ENCODE data around the gene PROCR.

The PROCR gene

GRCh38 chr20:35171753-35172433, at the start of gene PROCR:
TSS of gene PROCR (plus strand) at chr20:35172072. CDS start at chr20:35172155, 83 bp downstream.
- no peak for TF ChIP-seq Cebpa-rat (IDR thresholded peaks at IDR 0.05)
- Histone ChIP-seq H3K9ac (no peak within 1 kb of the TSS; the same call in 1 of the 2 replicates), H3K4me3 (peak within 1 kb of the TSS; percentile 44), H3K36me3 (peaks cover 4% of the 10 kb centered on the region; the same call in 1 of the 2 replicates), H3K27me3 (no peaks in the 10 kb centered on the region), H3K27ac (no peak within 1 kb of the TSS), H3K9me3 (no peaks in the 10 kb centered on the region), H4K20me1 (no peaks in the 10 kb centered on the region), H3K4me2 (peak within 1 kb of the TSS; percentile 79), H3K4me1 (peaks cover 16% of the 10 kb centered on the region)

DNA sequence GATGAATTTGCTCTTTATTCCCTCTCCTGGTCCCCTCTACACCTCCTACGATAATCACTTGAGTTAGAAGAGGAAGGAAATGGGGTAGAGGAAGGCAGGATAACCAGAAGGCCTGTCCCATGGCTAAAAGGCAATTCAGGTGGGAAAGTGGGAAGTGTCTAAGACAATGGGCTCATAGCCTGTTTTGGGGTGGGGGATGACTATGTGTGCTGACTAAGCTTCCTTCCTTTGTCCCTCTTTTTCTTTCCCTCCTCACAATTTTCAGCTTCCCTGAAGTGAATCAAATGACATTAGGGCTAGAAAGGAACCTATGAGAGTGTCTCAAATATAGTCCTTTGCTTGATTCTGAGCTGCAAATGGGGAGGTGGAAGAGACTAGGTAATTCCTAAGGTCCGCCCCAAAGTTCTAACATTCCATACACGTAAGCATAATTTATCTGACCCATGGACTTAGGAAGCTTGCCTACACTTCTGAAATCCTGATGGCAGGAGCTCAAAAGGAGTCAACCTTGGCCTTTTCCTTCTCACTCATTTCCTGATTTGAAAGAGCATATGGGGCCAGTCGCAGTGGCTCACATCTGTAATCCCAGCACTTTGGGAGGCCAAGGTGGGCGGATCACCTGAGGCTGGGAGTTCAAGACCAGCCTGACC, 49.0 kb upstream of the PROCR start:
- H3K36me3 ChIP-seq, result peaks cover 93% of the 10 kb centered on the region
- TF ChIP-seq Cebpa-rat (IDR thresholded peaks at IDR 0.05), result no peak
- H3K9ac ChIP-seq, result no peak overlapping the region
- no peak overlapping the region for H3K4me2 ChIP-seq
- no peaks in the 10 kb centered on the region for H4K20me1 ChIP-seq
- H3K27ac ChIP-seq, result no peak overlapping the region
- no peaks in the 10 kb centered on the region for H3K9me3 ChIP-seq
- no peaks in the 10 kb centered on the region for H3K27me3 ChIP-seq
- no peaks in the 10 kb centered on the region for H3K4me1 ChIP-seq
- no peak overlapping the region for H3K4me3 ChIP-seq

DNA sequence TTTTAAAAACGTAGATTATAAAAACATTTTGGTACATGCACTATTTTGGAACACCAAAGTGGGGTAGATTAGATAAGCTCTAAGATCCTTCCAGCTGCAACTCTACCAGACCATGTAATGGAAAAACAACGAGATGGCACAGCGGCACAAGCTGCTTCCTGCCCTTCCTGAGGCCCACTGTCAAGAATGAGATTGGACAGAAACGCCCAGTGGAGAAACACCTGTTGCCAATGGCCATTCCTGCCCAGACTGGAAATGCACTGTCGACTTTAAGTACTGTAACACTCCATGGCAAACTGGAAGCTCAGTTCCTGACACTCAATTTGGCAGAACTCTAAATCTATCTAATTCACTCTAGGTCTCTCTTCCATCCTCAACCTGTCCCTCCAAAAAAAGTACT, 46.1 kb upstream of the PROCR start:
- Histone ChIP-seq H3K27me3 (no peaks in the 10 kb centered on the region), H3K36me3 (peaks cover 86% of the 10 kb centered on the region), H3K27ac (no peak overlapping the region), H3K4me2 (no peak overlapping the region), H3K4me3 (no peak overlapping the region), H3K9ac (no peak overlapping the region), H3K4me1 (no peaks in the 10 kb centered on the region), H3K9me3 (no peaks in the 10 kb centered on the region), H4K20me1 (no peaks in the 10 kb centered on the region)
- no peak for TF ChIP-seq Cebpa-rat (IDR thresholded peaks at IDR 0.05)

- Histone ChIP-seq H3K27ac (no peak overlapping the region), H4K20me1 (no peaks in the 10 kb centered on the region), H3K9me3 (no peaks in the 10 kb centered on the region), H3K4me1 (no peaks in the 10 kb centered on the region), H3K27me3 (no peaks in the 10 kb centered on the region), H3K4me3 (no peak overlapping the region), H3K36me3 (peaks cover 88% of the 10 kb centered on the region), H3K9ac (no peak overlapping the region), H3K4me2 (no peak overlapping the region)
- no peak for TF ChIP-seq Cebpa-rat (IDR thresholded peaks at IDR 0.05)
Observed at GRCh38 chr20:35129647-35130069, 42.2 kb upstream of the PROCR start.

DNA sequence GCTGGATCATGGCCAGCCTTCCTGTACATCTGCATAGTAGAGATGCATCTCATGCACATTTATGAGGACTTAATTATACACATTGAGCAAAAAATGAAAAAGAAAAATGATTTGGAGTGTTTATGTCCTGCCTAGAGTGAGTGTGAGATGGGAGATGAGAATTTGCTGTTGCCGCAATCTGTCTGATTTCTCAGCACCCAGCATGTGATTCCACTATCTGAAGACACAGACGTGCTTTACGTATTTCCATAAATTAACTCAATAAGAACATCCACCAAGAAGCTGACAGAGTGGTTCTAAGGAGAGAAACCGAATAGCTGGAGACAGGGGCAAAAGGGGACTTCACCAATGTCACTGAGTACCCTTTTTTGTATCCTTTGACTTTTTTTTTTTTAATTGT, 39.9 kb upstream of the PROCR start:
- Histone ChIP-seq H3K9me3 (no peaks in the 10 kb centered on the region), H3K36me3 (peaks cover 89% of the 10 kb centered on the region), H3K4me1 (no peaks in the 10 kb centered on the region), H3K27ac (no peak overlapping the region), H3K9ac (no peak overlapping the region), H3K4me2 (no peak overlapping the region), H4K20me1 (no peaks in the 10 kb centered on the region), H3K27me3 (no peaks in the 10 kb centered on the region), H3K4me3 (no peak overlapping the region)
- no peak for TF ChIP-seq Cebpa-rat (IDR thresholded peaks at IDR 0.05)

DNA sequence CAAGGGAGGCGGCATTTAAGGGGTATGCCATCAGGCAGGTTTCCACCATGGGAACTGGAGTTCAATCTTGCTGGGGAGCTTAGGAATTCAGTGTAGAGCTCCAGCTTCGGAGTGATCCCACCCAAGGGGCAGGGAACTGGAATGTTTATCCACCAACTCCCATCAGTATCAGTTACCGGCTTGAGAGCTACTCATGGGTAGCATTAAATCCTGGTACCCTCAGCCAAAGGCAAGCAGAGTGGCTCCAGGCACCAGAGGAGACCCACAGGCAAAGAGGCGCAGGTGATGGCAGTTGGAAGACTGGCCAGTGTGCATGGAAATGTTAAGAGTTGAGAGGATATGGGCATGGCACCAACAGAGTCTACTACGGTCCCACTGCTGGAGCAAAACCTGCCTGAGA, 38.8 kb upstream of the PROCR start:
- no peak overlapping the region for H3K27ac ChIP-seq
- no peaks in the 10 kb centered on the region for H3K27me3 ChIP-seq
- TF ChIP-seq Cebpa-rat (IDR thresholded peaks at IDR 0.05), result no peak
- H3K9me3 ChIP-seq, result no peaks in the 10 kb centered on the region
- no peaks in the 10 kb centered on the region for H3K4me1 ChIP-seq
- peaks cover 89% of the 10 kb centered on the region for H3K36me3 ChIP-seq
- H3K4me2 ChIP-seq, result no peak overlapping the region
- H4K20me1 ChIP-seq, result no peaks in the 10 kb centered on the region
- no peak overlapping the region for H3K4me3 ChIP-seq
- H3K9ac ChIP-seq, result no peak overlapping the region

DNA sequence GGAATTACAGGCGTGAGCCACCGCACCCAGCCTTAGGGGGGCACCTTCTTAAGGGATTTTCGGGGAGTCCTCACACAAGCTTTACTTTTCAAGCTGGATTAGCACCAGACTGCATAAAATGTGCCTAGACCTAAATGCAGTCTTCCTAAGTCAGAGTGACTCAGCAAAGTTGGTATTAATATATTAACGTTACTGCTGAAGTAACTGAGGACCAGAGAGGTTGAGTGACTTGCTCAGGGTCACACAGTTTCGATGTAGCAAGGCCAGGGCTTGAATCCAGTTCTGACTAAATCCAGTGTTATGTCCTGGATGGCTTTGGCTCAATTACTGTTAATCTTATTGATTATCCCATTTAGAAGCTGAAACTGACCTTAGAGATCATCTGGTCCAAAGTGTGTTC, 38.1 kb upstream of the PROCR start:
- H3K9ac ChIP-seq, result no peak overlapping the region
- no peak for TF ChIP-seq Cebpa-rat (IDR thresholded peaks at IDR 0.05)
- H4K20me1 ChIP-seq, result no peaks in the 10 kb centered on the region
- no peaks in the 10 kb centered on the region for H3K27me3 ChIP-seq
- H3K36me3 ChIP-seq, result peaks cover 91% of the 10 kb centered on the region
- no peak overlapping the region for H3K27ac ChIP-seq
- H3K4me3 ChIP-seq, result no peak overlapping the region
- H3K9me3 ChIP-seq, result no peaks in the 10 kb centered on the region
- no peaks in the 10 kb centered on the region for H3K4me1 ChIP-seq
- H3K4me2 ChIP-seq, result no peak overlapping the region

DNA sequence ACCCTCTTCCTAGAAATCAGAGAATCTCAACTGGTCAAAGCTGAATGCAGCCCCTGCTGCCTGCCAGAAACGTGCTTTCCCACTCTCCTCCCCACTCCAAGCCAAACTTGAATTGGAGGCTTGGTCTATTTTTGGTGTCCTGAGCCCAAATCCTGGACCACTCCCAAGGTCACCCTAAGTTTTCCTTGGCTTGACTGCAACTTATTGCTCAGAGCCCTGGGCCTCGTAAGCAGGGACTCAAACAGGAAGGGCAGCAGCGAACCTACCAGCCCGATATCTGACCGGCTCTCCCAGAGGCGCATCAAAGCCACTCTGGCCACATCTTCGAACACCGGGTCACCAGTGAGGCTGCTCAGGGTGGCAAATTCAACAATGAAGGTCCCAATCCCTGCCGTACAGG, 37.4 kb upstream of the PROCR start:
- Histone ChIP-seq H3K27me3 (no peaks in the 10 kb centered on the region), H3K27ac (no peak overlapping the region), H3K36me3 (peaks cover 94% of the 10 kb centered on the region), H4K20me1 (no peaks in the 10 kb centered on the region), H3K9me3 (no peaks in the 10 kb centered on the region), H3K4me1 (no peaks in the 10 kb centered on the region), H3K9ac (no peak overlapping the region), H3K4me2 (no peak overlapping the region), H3K4me3 (no peak overlapping the region)
- no peak for TF ChIP-seq Cebpa-rat (IDR thresholded peaks at IDR 0.05)

- Histone ChIP-seq H3K36me3 (peaks cover 91% of the 10 kb centered on the region), H3K4me2 (no peak overlapping the region), H3K27ac (no peak overlapping the region), H3K9me3 (no peaks in the 10 kb centered on the region), H4K20me1 (no peaks in the 10 kb centered on the region), H3K4me3 (no peak overlapping the region), H3K4me1 (no peaks in the 10 kb centered on the region), H3K27me3 (no peaks in the 10 kb centered on the region), H3K9ac (no peak overlapping the region)
- no peak for TF ChIP-seq Cebpa-rat (IDR thresholded peaks at IDR 0.05)
Observed at GRCh38 chr20:35134880-35135279, 37.0 kb upstream of the PROCR start.

GRCh38 chr20:35135867-35136586, 35.8 kb upstream of the PROCR start:
- Histone ChIP-seq H3K36me3 (peaks cover 91% of the 10 kb centered on the region), H3K4me2 (no peak overlapping the region), H3K9ac (no peak overlapping the region), H3K4me3 (no peak overlapping the region), H3K9me3 (no peaks in the 10 kb centered on the region), H3K27ac (no peak overlapping the region), H4K20me1 (no peaks in the 10 kb centered on the region), H3K4me1 (no peaks in the 10 kb centered on the region), H3K27me3 (no peaks in the 10 kb centered on the region)
- no peak for TF ChIP-seq Cebpa-rat (IDR thresholded peaks at IDR 0.05)

Data from BLaER1 (cell line).